ENCODE data around the gene SLC12A1.

SLC12A1 gene

GRCh38 chr15:48317221-48317620 is 111.1 kb downstream of the SLC12A1 start:
- TF ChIP-seq ZFP30 (CRISPR knock-in tag; IDR thresholded peaks at IDR 0.05), result no peak
- TF ChIP-seq BACH2 (CRISPR knock-in tag; IDR thresholded peaks at IDR 0.05; ENCODE audit: borderline replicate concordance), result no peak
- TF ChIP-seq GLIS3 (CRISPR knock-in tag; IDR thresholded peaks at IDR 0.05), result no peak
- TF ChIP-seq PATZ1 (CRISPR knock-in tag; IDR thresholded peaks at IDR 0.05; ENCODE audit: borderline replicate concordance), result no peak
- TF ChIP-seq, protein P1, sequence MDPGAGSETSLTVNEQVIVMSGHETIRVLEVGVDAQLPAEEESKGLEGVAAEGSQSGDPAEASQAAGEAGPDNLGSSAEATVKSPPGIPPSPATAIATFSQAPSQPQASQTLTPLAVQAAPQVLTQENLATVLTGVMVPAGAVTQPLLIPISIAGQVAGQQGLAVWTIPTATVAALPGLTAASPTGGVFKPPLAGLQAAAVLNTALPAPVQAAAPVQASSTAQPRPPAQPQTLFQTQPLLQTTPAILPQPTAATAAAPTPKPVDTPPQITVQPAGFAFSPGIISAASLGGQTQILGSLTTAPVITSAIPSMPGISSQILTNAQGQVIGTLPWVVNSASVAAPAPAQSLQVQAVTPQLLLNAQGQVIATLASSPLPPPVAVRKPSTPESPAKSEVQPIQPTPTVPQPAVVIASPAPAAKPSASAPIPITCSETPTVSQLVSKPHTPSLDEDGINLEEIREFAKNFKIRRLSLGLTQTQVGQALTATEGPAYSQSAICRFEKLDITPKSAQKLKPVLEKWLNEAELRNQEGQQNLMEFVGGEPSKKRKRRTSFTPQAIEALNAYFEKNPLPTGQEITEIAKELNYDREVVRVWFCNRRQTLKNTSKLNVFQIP (CRISPR knock-in tag; IDR thresholded peaks at IDR 0.05; ENCODE audit: borderline replicate concordance, low read depth), result no peak
- TF ChIP-seq SNAI2 (CRISPR knock-in tag; IDR thresholded peaks at IDR 0.05), result no peak
- no peak for TF ChIP-seq ZC3H10 (CRISPR knock-in tag; IDR thresholded peaks at IDR 0.05)
- no peak for TF ChIP-seq CSDC2 (CRISPR knock-in tag; IDR thresholded peaks at IDR 0.05)
- no peak for TF ChIP-seq ZNF70 (CRISPR knock-in tag; IDR thresholded peaks at IDR 0.05)
- TF ChIP-seq, protein P2, sequence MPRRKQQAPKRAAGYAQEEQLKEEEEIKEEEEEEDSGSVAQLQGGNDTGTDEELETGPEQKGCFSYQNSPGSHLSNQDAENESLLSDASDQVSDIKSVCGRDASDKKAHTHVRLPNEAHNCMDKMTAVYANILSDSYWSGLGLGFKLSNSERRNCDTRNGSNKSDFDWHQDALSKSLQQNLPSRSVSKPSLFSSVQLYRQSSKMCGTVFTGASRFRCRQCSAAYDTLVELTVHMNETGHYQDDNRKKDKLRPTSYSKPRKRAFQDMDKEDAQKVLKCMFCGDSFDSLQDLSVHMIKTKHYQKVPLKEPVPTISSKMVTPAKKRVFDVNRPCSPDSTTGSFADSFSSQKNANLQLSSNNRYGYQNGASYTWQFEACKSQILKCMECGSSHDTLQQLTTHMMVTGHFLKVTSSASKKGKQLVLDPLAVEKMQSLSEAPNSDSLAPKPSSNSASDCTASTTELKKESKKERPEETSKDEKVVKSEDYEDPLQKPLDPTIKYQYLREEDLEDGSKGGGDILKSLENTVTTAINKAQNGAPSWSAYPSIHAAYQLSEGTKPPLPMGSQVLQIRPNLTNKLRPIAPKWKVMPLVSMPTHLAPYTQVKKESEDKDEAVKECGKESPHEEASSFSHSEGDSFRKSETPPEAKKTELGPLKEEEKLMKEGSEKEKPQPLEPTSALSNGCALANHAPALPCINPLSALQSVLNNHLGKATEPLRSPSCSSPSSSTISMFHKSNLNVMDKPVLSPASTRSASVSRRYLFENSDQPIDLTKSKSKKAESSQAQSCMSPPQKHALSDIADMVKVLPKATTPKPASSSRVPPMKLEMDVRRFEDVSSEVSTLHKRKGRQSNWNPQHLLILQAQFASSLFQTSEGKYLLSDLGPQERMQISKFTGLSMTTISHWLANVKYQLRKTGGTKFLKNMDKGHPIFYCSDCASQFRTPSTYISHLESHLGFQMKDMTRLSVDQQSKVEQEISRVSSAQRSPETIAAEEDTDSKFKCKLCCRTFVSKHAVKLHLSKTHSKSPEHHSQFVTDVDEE (CRISPR knock-in tag; IDR thresholded peaks at IDR 0.05), result no peak
- TF ChIP-seq ARNTL (CRISPR knock-in tag; IDR thresholded peaks at IDR 0.05; ENCODE audit: borderline replicate concordance, low read depth), result no peak
- TF ChIP-seq CREB5 (CRISPR knock-in tag; IDR thresholded peaks at IDR 0.05; ENCODE audit: low read depth), result no peak
- TF ChIP-seq ESRRG (CRISPR knock-in tag; IDR thresholded peaks at IDR 0.05), result no peak
- no peak for ATAC-seq

- ATAC-seq, result no peak
- TF ChIP-seq, protein P1 (CRISPR knock-in tag; IDR thresholded peaks at IDR 0.05; ENCODE audit: borderline replicate concordance, low read depth), result no peak
- TF ChIP-seq OSR1 (CRISPR knock-in tag; IDR thresholded peaks at IDR 0.05) (no peak), ZFP3 (CRISPR knock-in tag; IDR thresholded peaks at IDR 0.05) (no peak), ESRRG (CRISPR knock-in tag; IDR thresholded peaks at IDR 0.05) (no peak), TOX (CRISPR knock-in tag; IDR thresholded peaks at IDR 0.05; ENCODE audit: borderline replicate concordance) (no peak), RARB (CRISPR knock-in tag; IDR thresholded peaks at IDR 0.05) (no peak), ZNF70 (CRISPR knock-in tag; IDR thresholded peaks at IDR 0.05) (no peak), CSRNP3 (CRISPR knock-in tag; IDR thresholded peaks at IDR 0.05) (no peak), ZNF565 (CRISPR knock-in tag; conservative IDR thresholded peaks at IDR 0.05; ENCODE audit: low read depth) (no peak), ZC3H10 (CRISPR knock-in tag; IDR thresholded peaks at IDR 0.05) (no peak), PATZ1 (CRISPR knock-in tag; IDR thresholded peaks at IDR 0.05; ENCODE audit: borderline replicate concordance) (no peak), SNAI2 (CRISPR knock-in tag; IDR thresholded peaks at IDR 0.05) (no peak), TCF4 (CRISPR knock-in tag; IDR thresholded peaks at IDR 0.05; ENCODE audit: borderline replicate concordance) (no peak), BACH2 (CRISPR knock-in tag; IDR thresholded peaks at IDR 0.05; ENCODE audit: borderline replicate concordance) (no peak), PPARA (CRISPR knock-in tag; IDR thresholded peaks at IDR 0.05; ENCODE audit: borderline replicate concordance) (no peak), ISL1 (CRISPR knock-in tag; IDR thresholded peaks at IDR 0.05) (no peak)
- TF ChIP-seq, protein P2 (CRISPR knock-in tag; IDR thresholded peaks at IDR 0.05), result no peak
Observed at GRCh38 chr15:48318131-48318530, 112.0 kb downstream of the SLC12A1 start.
